ENCODE measurements around the gene DNAJC1.

GRCh38 chr10:21972584-21972983 lies 30.9 kb downstream of the DNAJC1 start:
- TF ChIP-seq, protein P1, sequence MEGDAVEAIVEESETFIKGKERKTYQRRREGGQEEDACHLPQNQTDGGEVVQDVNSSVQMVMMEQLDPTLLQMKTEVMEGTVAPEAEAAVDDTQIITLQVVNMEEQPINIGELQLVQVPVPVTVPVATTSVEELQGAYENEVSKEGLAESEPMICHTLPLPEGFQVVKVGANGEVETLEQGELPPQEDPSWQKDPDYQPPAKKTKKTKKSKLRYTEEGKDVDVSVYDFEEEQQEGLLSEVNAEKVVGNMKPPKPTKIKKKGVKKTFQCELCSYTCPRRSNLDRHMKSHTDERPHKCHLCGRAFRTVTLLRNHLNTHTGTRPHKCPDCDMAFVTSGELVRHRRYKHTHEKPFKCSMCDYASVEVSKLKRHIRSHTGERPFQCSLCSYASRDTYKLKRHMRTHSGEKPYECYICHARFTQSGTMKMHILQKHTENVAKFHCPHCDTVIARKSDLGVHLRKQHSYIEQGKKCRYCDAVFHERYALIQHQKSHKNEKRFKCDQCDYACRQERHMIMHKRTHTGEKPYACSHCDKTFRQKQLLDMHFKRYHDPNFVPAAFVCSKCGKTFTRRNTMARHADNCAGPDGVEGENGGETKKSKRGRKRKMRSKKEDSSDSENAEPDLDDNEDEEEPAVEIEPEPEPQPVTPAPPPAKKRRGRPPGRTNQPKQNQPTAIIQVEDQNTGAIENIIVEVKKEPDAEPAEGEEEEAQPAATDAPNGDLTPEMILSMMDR (IDR thresholded peaks at IDR 0.05) = no peak
- TF ChIP-seq POLR2A (IDR thresholded peaks at IDR 0.05) = no peak
